HepG2 (cell line): ENCODE measurements around the gene SCMH1. TPM values are rescaled to one million over a fixed set of nuclear protein-coding genes. Genes with fewer than 3 reads are reported as not detected.

ENCODE experiments used
- NR1H2 ChIP-seq: sonication (generic); formaldehyde crosslinking; IDR thresholded peaks from 2 replicates; pipeline ENCODE4 v1.8.1; 2022; ENCODE audit warnings: low read depth, missing genetic modification reagents, borderline replicate concordance
- polyA plus RNA-seq, 8 experiments: library from polyadenylated mRNA; depleted of rRNA in 3 of 8; stranded (reverse) in 7 of 8; unstranded in 1 of 8; fragments of >200 nt; fragmentation: Illumina TruSeq in 4 of 8; extraction: Trizol in 4 of 8; gene quantifications; 2 replicates each; pipeline versions ENCODE4 v1.2.1 to v1.2.3, GENCODE V29; 2011 to 2016; ENCODE audit warnings: low read depth in 4 of 8, missing spikeins in 1 of 8, mixed read lengths in 1 of 8; ENCODE audit not compliant: insufficient read depth in 1 of 8
- total RNA-seq, 5 experiments: library from RNA; depleted of rRNA; stranded (reverse); fragments of >200 nt; fragmentation: Illumina TruSeq; extraction: Trizol; gene quantifications; 2 replicates each; pipeline ENCODE4 v1.2.3, GENCODE V29; 2016; ENCODE audit warnings: low read depth in 1 of 5
- TF ChIP-seq, protein P1 (sequence below): sonication (generic); formaldehyde crosslinking; IDR thresholded peaks from 2 replicates; pipeline ENCODE4 v1.4.0; 2020; ENCODE audit warnings: mild to moderate bottlenecking, low read depth, missing genetic modification reagents
- TF ChIP-seq, protein P2 (sequence below): sonication (generic); formaldehyde crosslinking; IDR thresholded peaks from 2 replicates; pipeline ENCODE4; 2020; ENCODE audit warnings: missing genetic modification reagents, mild to moderate bottlenecking, borderline replicate concordance
- TF ChIP-seq, protein P3 (sequence below): sonication (generic); formaldehyde crosslinking; IDR thresholded peaks from 2 replicates; pipeline ENCODE4 v1.5.1; 2020; ENCODE audit warnings: mild to moderate bottlenecking, missing genetic modification reagents, borderline replicate concordance

The SCMH1 gene
- total and polyA plus RNA-seq, 2 of the 13 experiments (the other 11 are each of a cell fraction or from before 2014, with no cell fraction given): 41.8 to 52.6 TPM

DNA sequence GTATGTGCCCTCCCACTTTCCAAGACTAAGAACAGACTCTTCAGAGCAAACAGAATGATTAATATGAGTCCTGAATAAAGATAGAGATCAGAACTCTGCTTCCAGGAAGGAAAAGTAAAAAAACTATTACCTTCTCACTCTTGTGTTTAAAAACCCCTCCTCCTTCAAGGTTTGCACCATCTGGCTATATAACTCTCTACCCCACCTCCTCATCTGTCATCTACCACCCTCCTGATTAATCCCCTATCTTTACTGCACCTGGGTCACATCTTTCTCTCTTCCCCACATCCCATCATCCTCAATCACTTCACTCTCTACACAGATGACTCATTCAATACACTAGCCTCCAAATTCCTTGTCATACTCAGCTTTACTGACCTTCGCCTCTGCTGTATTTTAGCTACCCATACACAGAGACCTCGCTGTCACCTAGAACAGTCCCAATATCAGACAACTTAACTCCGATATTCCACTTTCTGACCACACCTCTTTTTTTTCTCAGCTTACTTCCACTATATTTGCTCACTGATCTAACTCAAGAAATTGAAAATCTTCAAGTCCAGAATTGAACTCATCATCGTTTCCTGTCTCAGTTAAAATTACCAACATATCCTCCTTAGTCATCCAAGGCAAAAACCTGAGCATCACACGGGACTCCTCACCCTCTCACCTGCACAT, 3.7 kb downstream of the SCMH1 start (continued):
- TF ChIP-seq, protein P1, sequence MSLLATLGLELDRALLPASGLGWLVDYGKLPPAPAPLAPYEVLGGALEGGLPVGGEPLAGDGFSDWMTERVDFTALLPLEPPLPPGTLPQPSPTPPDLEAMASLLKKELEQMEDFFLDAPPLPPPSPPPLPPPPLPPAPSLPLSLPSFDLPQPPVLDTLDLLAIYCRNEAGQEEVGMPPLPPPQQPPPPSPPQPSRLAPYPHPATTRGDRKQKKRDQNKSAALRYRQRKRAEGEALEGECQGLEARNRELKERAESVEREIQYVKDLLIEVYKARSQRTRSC (CRISPR knock-in tag): no peak
- TF ChIP-seq, protein P2, sequence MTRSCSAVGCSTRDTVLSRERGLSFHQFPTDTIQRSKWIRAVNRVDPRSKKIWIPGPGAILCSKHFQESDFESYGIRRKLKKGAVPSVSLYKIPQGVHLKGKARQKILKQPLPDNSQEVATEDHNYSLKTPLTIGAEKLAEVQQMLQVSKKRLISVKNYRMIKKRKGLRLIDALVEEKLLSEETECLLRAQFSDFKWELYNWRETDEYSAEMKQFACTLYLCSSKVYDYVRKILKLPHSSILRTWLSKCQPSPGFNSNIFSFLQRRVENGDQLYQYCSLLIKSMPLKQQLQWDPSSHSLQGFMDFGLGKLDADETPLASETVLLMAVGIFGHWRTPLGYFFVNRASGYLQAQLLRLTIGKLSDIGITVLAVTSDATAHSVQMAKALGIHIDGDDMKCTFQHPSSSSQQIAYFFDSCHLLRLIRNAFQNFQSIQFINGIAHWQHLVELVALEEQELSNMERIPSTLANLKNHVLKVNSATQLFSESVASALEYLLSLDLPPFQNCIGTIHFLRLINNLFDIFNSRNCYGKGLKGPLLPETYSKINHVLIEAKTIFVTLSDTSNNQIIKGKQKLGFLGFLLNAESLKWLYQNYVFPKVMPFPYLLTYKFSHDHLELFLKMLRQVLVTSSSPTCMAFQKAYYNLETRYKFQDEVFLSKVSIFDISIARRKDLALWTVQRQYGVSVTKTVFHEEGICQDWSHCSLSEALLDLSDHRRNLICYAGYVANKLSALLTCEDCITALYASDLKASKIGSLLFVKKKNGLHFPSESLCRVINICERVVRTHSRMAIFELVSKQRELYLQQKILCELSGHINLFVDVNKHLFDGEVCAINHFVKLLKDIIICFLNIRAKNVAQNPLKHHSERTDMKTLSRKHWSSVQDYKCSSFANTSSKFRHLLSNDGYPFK (CRISPR knock-in tag): no peak
- no peak for TF ChIP-seq NR1H2 (CRISPR knock-in tag)
- TF ChIP-seq, protein P3, sequence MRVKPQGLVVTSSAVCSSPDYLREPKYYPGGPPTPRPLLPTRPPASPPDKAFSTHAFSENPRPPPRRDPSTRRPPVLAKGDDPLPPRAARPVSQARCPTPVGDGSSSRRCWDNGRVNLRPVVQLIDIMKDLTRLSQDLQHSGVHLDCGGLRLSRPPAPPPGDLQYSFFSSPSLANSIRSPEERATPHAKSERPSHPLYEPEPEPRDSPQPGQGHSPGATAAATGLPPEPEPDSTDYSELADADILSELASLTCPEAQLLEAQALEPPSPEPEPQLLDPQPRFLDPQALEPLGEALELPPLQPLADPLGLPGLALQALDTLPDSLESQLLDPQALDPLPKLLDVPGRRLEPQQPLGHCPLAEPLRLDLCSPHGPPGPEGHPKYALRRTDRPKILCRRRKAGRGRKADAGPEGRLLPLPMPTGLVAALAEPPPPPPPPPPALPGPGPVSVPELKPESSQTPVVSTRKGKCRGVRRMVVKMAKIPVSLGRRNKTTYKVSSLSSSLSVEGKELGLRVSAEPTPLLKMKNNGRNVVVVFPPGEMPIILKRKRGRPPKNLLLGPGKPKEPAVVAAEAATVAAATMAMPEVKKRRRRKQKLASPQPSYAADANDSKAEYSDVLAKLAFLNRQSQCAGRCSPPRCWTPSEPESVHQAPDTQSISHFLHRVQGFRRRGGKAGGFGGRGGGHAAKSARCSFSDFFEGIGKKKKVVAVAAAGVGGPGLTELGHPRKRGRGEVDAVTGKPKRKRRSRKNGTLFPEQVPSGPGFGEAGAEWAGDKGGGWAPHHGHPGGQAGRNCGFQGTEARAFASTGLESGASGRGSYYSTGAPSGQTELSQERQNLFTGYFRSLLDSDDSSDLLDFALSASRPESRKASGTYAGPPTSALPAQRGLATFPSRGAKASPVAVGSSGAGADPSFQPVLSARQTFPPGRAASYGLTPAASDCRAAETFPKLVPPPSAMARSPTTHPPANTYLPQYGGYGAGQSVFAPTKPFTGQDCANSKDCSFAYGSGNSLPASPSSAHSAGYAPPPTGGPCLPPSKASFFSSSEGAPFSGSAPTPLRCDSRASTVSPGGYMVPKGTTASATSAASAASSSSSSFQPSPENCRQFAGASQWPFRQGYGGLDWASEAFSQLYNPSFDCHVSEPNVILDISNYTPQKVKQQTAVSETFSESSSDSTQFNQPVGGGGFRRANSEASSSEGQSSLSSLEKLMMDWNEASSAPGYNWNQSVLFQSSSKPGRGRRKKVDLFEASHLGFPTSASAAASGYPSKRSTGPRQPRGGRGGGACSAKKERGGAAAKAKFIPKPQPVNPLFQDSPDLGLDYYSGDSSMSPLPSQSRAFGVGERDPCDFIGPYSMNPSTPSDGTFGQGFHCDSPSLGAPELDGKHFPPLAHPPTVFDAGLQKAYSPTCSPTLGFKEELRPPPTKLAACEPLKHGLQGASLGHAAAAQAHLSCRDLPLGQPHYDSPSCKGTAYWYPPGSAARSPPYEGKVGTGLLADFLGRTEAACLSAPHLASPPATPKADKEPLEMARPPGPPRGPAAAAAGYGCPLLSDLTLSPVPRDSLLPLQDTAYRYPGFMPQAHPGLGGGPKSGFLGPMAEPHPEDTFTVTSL (CRISPR knock-in tag): peak; percentile 49; the same call in 1 of the 2 replicates
